ENCODE results near the gene SZRD1. TPM values are rescaled to one million over a fixed set of nuclear protein-coding genes. Genes with fewer than 3 reads are reported as not detected.

SZRD1 gene
- total and polyA plus RNA-seq, 7 donors, result 65.0 to 106 (median 77.3) TPM

- Histone ChIP-seq H3K36me3 (no peaks in the 10 kb centered on the region), H3K27ac (no peak overlapping the region), H3K27me3 (peaks cover 0 to 8% (median 0%) of the 10 kb centered on the region in 3 donors), H3K9me3 (no peaks in the 10 kb centered on the region), H3K4me1 (no peaks in the 10 kb centered on the region), H3K4me3 (no peak overlapping the region)
- intact Hi-C loops (cut with DNase I), result no loop called here
- WGBS, 2 donors, result 80 to 89% methylated on average over 3 of the region's 3 CpGs
- no peak for TF ChIP-seq POLR2A (IDR thresholded peaks at IDR 0.05)
- no peak for TF ChIP-seq CTCF (IDR thresholded peaks at IDR 0.05)
- no peak for TF ChIP-seq EP300 (IDR thresholded peaks at IDR 0.05)
- no peak for TF ChIP-seq POLR2AphosphoS5 (IDR thresholded peaks at IDR 0.05)
- no peak for DNase-seq
Observed at GRCh38 chr1:16430606-16431005, 63.6 kb downstream of the SZRD1 start.

GRCh38 chr1:16433030-16433429, 66.0 kb downstream of the SZRD1 start:
- no peak for DNase-seq
- Histone ChIP-seq H3K9me3 (no peaks in the 10 kb centered on the region), H3K4me1 (no peaks in the 10 kb centered on the region), H3K27me3 (peaks cover 0 to 8% (median 0%) of the 10 kb centered on the region in 3 donors), H3K27ac (no peak overlapping the region), H3K36me3 (no peaks in the 10 kb centered on the region), H3K4me3 (no peak overlapping the region)
- 72 to 81% methylated on average over 9 of the region's 9 CpGs for WGBS, 2 donors
- intact Hi-C loops (cut with DNase I), result no loop called here
- TF ChIP-seq POLR2AphosphoS5 (IDR thresholded peaks at IDR 0.05), result no peak
- TF ChIP-seq CTCF (IDR thresholded peaks at IDR 0.05), result no peak
- no peak for TF ChIP-seq EP300 (IDR thresholded peaks at IDR 0.05)
- TF ChIP-seq POLR2A (IDR thresholded peaks at IDR 0.05), result no peak

GRCh38 chr1:16434007-16434406, 67.0 kb downstream of the SZRD1 start:
- no peak overlapping the region for H3K27ac ChIP-seq

GRCh38 chr1:16434501-16434900, 67.5 kb downstream of the SZRD1 start:
- DNase-seq, result no peak
- no peaks in the 10 kb centered on the region for H3K36me3 ChIP-seq
- H3K27ac ChIP-seq, result no peak overlapping the region
- TF ChIP-seq CTCF (IDR thresholded peaks at IDR 0.05), result no peak
- TF ChIP-seq POLR2AphosphoS5 (IDR thresholded peaks at IDR 0.05), result no peak
- H3K9me3 ChIP-seq, result no peaks in the 10 kb centered on the region
- intact Hi-C loops (cut with DNase I), result no loop called here
- 75 to 76% methylated on average over 2 of the region's 2 CpGs for WGBS, 2 donors
- no peaks in the 10 kb centered on the region for H3K4me1 ChIP-seq
- no peak overlapping the region for H3K4me3 ChIP-seq
- H3K27me3 ChIP-seq, result peaks cover 0 to 8% (median 0%) of the 10 kb centered on the region in 3 donors

More at GRCh38 chr1:16434007-16434406, 67.0 kb downstream of the SZRD1 start:
- DNase-seq, result no peak
- intact Hi-C loops (cut with DNase I), result no loop called here
- no peak overlapping the region for H3K4me3 ChIP-seq
- 96 to 97% methylated on average over 4 of the region's 4 CpGs for WGBS, 2 donors
- peaks cover 0 to 8% (median 0%) of the 10 kb centered on the region in 3 donors for H3K27me3 ChIP-seq
- no peak for TF ChIP-seq CTCF (IDR thresholded peaks at IDR 0.05)
- no peak for TF ChIP-seq EP300 (IDR thresholded peaks at IDR 0.05)
- no peaks in the 10 kb centered on the region for H3K9me3 ChIP-seq
- H3K4me1 ChIP-seq, result no peaks in the 10 kb centered on the region
- H3K36me3 ChIP-seq, result no peaks in the 10 kb centered on the region

- H3K36me3 ChIP-seq, result no peaks in the 10 kb centered on the region
- H3K4me1 ChIP-seq, result peaks cover 0 to 16% (median 12%) of the 10 kb centered on the region in 4 donors
- H3K27ac ChIP-seq, result no peak within 1 kb of the TSS
- no peak for TF ChIP-seq EP300 (IDR thresholded peaks at IDR 0.05)
- no peak within 1 kb of the TSS for H3K4me3 ChIP-seq
- intact Hi-C loops (cut with DNase I), result no loop called here
- no peaks in the 10 kb centered on the region for H3K9me3 ChIP-seq
- H3K27me3 ChIP-seq, result peaks cover 0 to 8% (median 0%) of the 10 kb centered on the region in 3 donors
- DNase-seq, result no peak
- 79 to 81% methylated on average over 3 of the region's 3 CpGs for WGBS, 2 donors
Observed at GRCh38 chr1:16436946-16437474, 70.0 kb downstream of the SZRD1 start, which contains the start of gene SPATA21. Gene SPATA21 (minus strand): TSS chr1:16437424. CDS start chr1:16431371, 6,053 bp downstream.

All from sigmoid colon (tissue), 7 donors.